Esophagus muscularis mucosa (tissue), 4 donors: Measurements from ENCODE around the gene ANKRD39. TPM values are rescaled to one million over a fixed set of nuclear protein-coding genes. Genes with fewer than 3 reads are reported as not detected.

ENCODE experiments used
- DNase-seq: peaks from one replicate; pipeline ENCODE4 v3.0.0-alpha.2; 2017; ENCODE audit errors: extremely low spot score
- H3K27ac ChIP-seq, 4 donors: fragments of 200-600 bp; sonication (generic); replicated peaks in 1 of 4; 1 replicate in 3 of 4; 2 replicates in 1 of 4; pipeline ENCODE4 v1.5.1; 2016 to 2019; ENCODE audit warnings: mild to moderate bottlenecking in 1 of 4
- H3K27me3 ChIP-seq, 4 donors: fragments of 200-600 bp; sonication (generic); one replicate each; pipeline versions ENCODE4 v1.5.1 to v1.6.0; 2016 to 2019
- H3K36me3 ChIP-seq, 4 donors: fragments of 200-600 bp; sonication (generic); one replicate each; pipeline ENCODE4 v1.5.1; 2016 to 2019
- H3K4me1 ChIP-seq, 4 donors: fragments of 200-600 bp; sonication (generic); one replicate each; pipeline ENCODE4 v1.5.1; 2016 to 2019
- H3K4me3 ChIP-seq, 4 donors: fragments of 200-600 bp; sonication (generic); 1 replicate in 2 of 4; 2 replicates in 2 of 4; pipeline ENCODE4 v1.5.1; 2016 to 2019; ENCODE audit warnings: mild to moderate bottlenecking in 4 of 4, moderate library complexity in 1 of 4
- H3K9me3 ChIP-seq, 4 donors: fragments of 200-600 bp; sonication (generic); 1 replicate in 3 of 4; 2 replicates in 1 of 4; pipeline ENCODE4 v1.5.1; 2016 to 2019
- CTCF ChIP-seq, 3 experiments: fragments of 200-600 bp in 2 of 3; fragments of 450-650 bp in 1 of 3; sonication (generic) in 2 of 3; IDR thresholded peaks; one replicate each; pipeline ENCODE4 v1.5.1; 2017 to 2019; ENCODE audit warnings: antibody characterized with exemption in 3 of 3, mild to moderate bottlenecking in 2 of 3, moderate library complexity in 1 of 3
- EP300 ChIP-seq: sonication (generic); formaldehyde crosslinking; IDR thresholded peaks from one replicate; pipeline ENCODE4 v1.6.1; 2017; ENCODE audit warnings: antibody characterized with exemption
- POLR2A ChIP-seq: fragments of 450-650 bp; IDR thresholded peaks from one replicate; pipeline ENCODE4 v1.6.1; 2017; ENCODE audit warnings: antibody characterized with exemption, moderate library complexity, mild to moderate bottlenecking, low read depth
- POLR2AphosphoS5 ChIP-seq, 2 donors: sonication (generic); formaldehyde crosslinking; IDR thresholded peaks; one replicate each; pipeline ENCODE4 v1.6.1; 2017; ENCODE audit warnings: antibody characterized with exemption in 2 of 2
- WGBS: methylation state at CpG from one replicate; pipeline ENCODE4 v1.1.5; 2018; 5-methylcytosine and 5-hydroxymethylcytosine counted together
- intact Hi-C: fragments of 100-400 bp; cut with DNase I; formaldehyde crosslinking; loops from one replicate; pipeline ENCODE4 v1.15.1; 2023
- total RNA-seq, 4 donors: library from RNA; depleted of rRNA; stranded (reverse); fragments of >200 nt; gene quantifications; one replicate each; pipeline versions ENCODE4 v1.1.0 to v1.2.1, GENCODE V29; 2016

ANKRD39 gene
- total RNA-seq, 4 donors from 2014 or later = 12.4 to 17.2 (median 14.7) TPM

DNA sequence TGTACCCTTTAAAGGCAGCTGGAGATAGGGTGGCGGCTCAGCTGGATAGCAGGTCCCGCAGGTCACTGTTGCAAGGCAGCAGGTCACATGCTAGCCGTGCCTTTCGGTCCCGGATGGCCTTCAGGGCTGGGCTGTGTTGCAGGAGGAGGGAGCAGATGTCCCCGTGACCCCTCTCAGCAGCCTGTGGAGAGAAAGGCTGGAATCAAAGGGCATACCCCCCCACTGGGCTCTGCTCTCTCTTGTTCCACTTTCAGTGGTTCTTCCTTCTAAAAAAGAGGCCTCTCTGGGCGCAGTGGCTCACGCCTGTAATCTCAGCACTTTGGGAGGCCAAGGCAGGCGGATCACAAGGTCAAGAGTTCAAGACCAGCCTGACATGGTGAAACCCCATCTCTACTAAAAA is 9.6 kb downstream of the ANKRD39 start:
- H3K27me3 ChIP-seq = no peaks in the 10 kb centered on the region
- H3K27ac ChIP-seq = no peak overlapping the region
- TF ChIP-seq POLR2AphosphoS5 (IDR thresholded peaks at IDR 0.05) (no peak), EP300 (no peak), POLR2A (no peak), CTCF (IDR thresholded peaks at IDR 0.05) (no peak)
- DNase-seq = no peak
- peaks cover 0 to 10% (median 5%) of the 10 kb centered on the region in 4 donors for H3K4me1 ChIP-seq
- 93% methylated on average over 5 of the region's 9 CpGs for WGBS
- H3K36me3 ChIP-seq = peaks cover 33 to 85% (median 67%) of the 10 kb centered on the region in 4 donors
- H3K9me3 ChIP-seq = no peaks in the 10 kb centered on the region
- intact Hi-C loops = no loop called here
- no peak overlapping the region for H3K4me3 ChIP-seq

- TF ChIP-seq POLR2A (no peak), CTCF (IDR thresholded peaks at IDR 0.05) (no peak), EP300 (no peak), POLR2AphosphoS5 (IDR thresholded peaks at IDR 0.05) (no peak)
- H3K4me1 ChIP-seq = peaks cover 4 to 15% (median 7%) of the 10 kb centered on the region in 4 donors
- no peaks in the 10 kb centered on the region for H3K9me3 ChIP-seq
- WGBS = 78% methylated on average over 10 of the region's 10 CpGs
- intact Hi-C loops = no loop called here
- no peak for DNase-seq
- H3K36me3 ChIP-seq = peaks cover 27 to 78% (median 60%) of the 10 kb centered on the region in 4 donors
- H3K27me3 ChIP-seq = no peaks in the 10 kb centered on the region
- no peak overlapping the region for H3K27ac ChIP-seq
- no peak overlapping the region for H3K4me3 ChIP-seq
These were observed 10.2 kb downstream of the ANKRD39 start for GRCh38 chr2:96847586-96847985.

DNA sequence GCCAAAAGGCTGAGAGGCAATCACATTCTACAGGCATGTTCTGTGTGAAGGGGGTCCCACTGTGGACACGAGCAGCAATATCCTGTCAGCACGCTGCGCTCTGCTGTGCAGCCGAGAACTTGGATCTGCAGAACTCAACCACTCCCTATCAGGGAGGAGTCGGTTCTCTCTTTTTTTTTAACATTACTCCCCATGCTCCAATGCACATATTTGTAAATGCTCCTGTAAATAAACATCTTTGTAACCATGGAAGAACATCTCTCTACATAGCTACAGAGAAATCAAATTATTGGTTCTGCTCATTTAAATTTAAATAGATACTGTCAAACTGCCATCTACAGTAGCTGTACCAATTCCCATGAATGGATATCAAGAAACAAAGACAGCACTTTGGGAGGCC is 11.0 kb downstream of the ANKRD39 start:
- 88% methylated on average over 5 of the region's 5 CpGs for WGBS
- H3K36me3 ChIP-seq = peaks cover 27 to 72% (median 54%) of the 10 kb centered on the region in 4 donors
- peaks cover 9 to 21% (median 11%) of the 10 kb centered on the region in 4 donors for H3K4me1 ChIP-seq
- H3K4me3 ChIP-seq = no peak overlapping the region
- TF ChIP-seq EP300 = no peak
- no peak for TF ChIP-seq POLR2A
- no peak for TF ChIP-seq POLR2AphosphoS5 (IDR thresholded peaks at IDR 0.05)
- TF ChIP-seq CTCF (IDR thresholded peaks at IDR 0.05) = no peak
- H3K27me3 ChIP-seq = no peaks in the 10 kb centered on the region
- intact Hi-C loops = no loop called here
- H3K27ac ChIP-seq = no peak overlapping the region
- DNase-seq = no peak
- H3K9me3 ChIP-seq = no peaks in the 10 kb centered on the region

DNA sequence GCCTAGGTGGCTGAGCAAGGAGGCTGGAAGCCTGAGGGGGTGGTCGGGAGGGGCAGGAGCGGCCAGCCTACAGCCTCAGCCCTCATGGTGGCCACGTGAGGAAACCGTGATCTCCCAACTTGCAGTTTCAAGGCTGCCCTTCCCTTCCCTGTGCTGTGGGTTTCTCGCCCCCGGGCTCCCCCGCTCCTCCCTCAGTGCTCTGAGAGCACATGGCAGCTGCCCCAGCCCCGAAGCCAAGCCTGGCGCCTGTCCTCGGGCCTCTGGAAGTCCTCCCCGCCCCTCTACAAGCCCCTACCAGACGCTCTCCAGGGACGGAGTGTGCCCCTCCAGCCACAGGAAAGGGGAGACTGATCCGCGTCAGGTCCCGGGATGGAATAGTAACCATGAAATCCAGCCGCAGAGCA is 13.4 kb downstream of the ANKRD39 start:
- no peak for DNase-seq
- 85% methylated on average over 15 of the region's 17 CpGs for WGBS
- intact Hi-C loops = no loop called here
- H3K36me3 ChIP-seq = peaks cover 16 to 65% (median 42%) of the 10 kb centered on the region in 4 donors
- no peaks in the 10 kb centered on the region for H3K27me3 ChIP-seq
- H3K9me3 ChIP-seq = no peaks in the 10 kb centered on the region
- peaks cover 14 to 24% (median 15%) of the 10 kb centered on the region in 4 donors for H3K4me1 ChIP-seq
- TF ChIP-seq POLR2AphosphoS5 (IDR thresholded peaks at IDR 0.05) = no peak
- no peak for TF ChIP-seq EP300
- no peak for TF ChIP-seq POLR2A
- TF ChIP-seq CTCF (IDR thresholded peaks at IDR 0.05) = no peak
- H3K4me3 ChIP-seq = no peak overlapping the region
- H3K27ac ChIP-seq = no peak overlapping the region
